ENCODE data around the gene WFIKKN2. TPM values are rescaled to one million over a fixed set of nuclear protein-coding genes. Genes with fewer than 3 reads are reported as not detected.
A peak's percentile ranks its signal among the peaks of the same experiment; 100 is the strongest.

Gene WFIKKN2
- total and polyA plus RNA-seq, 2 of the 13 experiments (the other 11 are each of a cell fraction or from before 2014, with no cell fraction given): not detected

GRCh38 chr17:50863931-50864330 lies 28.5 kb downstream of the WFIKKN2 start:
- ChIA-PET CTCF (ENCODE audit: low intra/inter-chr PET ratio, low total read pairs) (interaction anchor here (2.3 to 3.1 kb wide), 3 partner anchors 45 to 93 kb away, joined by 10 to 19 read pairs (median 19); no protein-coding TSS in a partner anchor), POLR2A (interaction anchor here (0.6 to 9.6 kb wide), 11 partner anchors 8 to 368 kb away, joined by 3 to 510 read pairs (median 73); no protein-coding TSS in a partner anchor)
- Histone ChIP-seq H3K4me2 (ENCODE audit: low read depth, low read length) (peak overlapping the region; percentile 79), H3K4me1 (ENCODE audit: insufficient read depth, low read length) (peaks cover 43% of the 10 kb centered on the region), H3K9me3 (ENCODE audit: low read length) (no peaks in the 10 kb centered on the region), H3K36me3 (replicated peaks in 1 of 2; ENCODE audit: control insufficient read depth in 1 of 2, insufficient read depth in 2 of 2, low read length in 2 of 2) (peaks cover 5 to 17% of the 10 kb centered on the region in 2 experiments; a peak in 4 of 5 replicates), H3K27ac (ENCODE audit: extremely low read length, insufficient read depth, low read length) (peak overlapping the region; percentile 82), H3K4me3 (replicated peaks in 1 of 3; ENCODE audit: insufficient read depth in 1 of 3, low read depth in 2 of 3, low read length in 3 of 3) (peak overlapping the region; percentile 97 to 98 (median 97); a peak in 5 of 6 replicates), H3K79me2 (ENCODE audit: insufficient read depth, low read length) (peaks cover 54% of the 10 kb centered on the region), H3K27me3 (ENCODE audit: control insufficient read depth in 1 of 2, insufficient read depth in 2 of 2, low read length in 2 of 2) (no peaks in the 10 kb centered on the region; a peak in 1 of 5 replicates), H3K9ac (ENCODE audit: insufficient read depth, low read depth, low read length) (peak overlapping the region; percentile 93; the same call in 1 of the 2 replicates), H4K20me1 (ENCODE audit: insufficient read depth, low read length) (peaks cover 41% of the 10 kb centered on the region), H2AFZ (ENCODE audit: low read length) (no peak overlapping the region)
- BruUV-seq (replicated peaks): no TSS peak
- WGBS (ENCODE audit: low lambda C conversion rate): 88% methylated on average over 3 of the region's 3 CpGs
- ATAC-seq: no peak
- intact Hi-C loops (cut with micrococcal nuclease; ENCODE audit: unreplicated experiment) (loop anchor here (1.0 to 5.0 kb wide), 5 partner anchors 11 to 193 kb away; no protein-coding TSS in a partner anchor), in situ Hi-C loops (cut with HindIII; ENCODE audit: extremely low pct_ligation_motif_present, low pct_unique_long_range_greater_than_20kb) (no loop called here)
- FAIRE-seq: no peak
- DNase-seq (ENCODE audit: low spot score): no peak
- TF ChIP-seq FOXJ3 (CRISPR knock-in tag; IDR thresholded peaks at IDR 0.05; ENCODE audit: borderline replicate concordance) (no peak), POLR2AphosphoS5 (IDR thresholded peaks at IDR 0.05; ENCODE audit: low read depth, low read length) (0 out of 2 replicates have a peak, but pooled peaks have one; percentile 6)

DNA sequence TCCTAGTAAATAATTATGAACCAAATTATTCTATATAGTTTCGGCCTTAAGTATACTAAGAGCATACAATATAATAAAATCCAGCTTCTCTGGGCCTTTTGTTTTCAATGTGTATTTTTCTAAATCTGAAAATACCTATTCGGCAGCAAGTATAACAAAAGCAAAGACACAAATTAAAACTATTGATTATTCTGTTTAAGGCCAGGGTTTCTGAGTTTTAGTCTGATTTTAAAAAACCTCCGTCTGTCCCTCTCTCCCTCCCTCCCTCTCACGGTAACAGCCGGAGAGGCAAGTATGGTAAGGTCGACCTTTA lies 29.3 kb downstream of the WFIKKN2 start:
- Histone ChIP-seq H3K9me3 (ENCODE audit: low read length) (no peaks in the 10 kb centered on the region), H3K36me3 (replicated peaks in 1 of 2; ENCODE audit: control insufficient read depth in 1 of 2, insufficient read depth in 2 of 2, low read length in 2 of 2) (peaks cover 5 to 17% of the 10 kb centered on the region in 2 experiments; a peak in 4 of 5 replicates), H3K4me3 (replicated peaks in 1 of 3; ENCODE audit: insufficient read depth in 1 of 3, low read depth in 2 of 3, low read length in 3 of 3) (peak overlapping the region; percentile 97 to 98 (median 97)), H3K27me3 (ENCODE audit: control insufficient read depth in 1 of 2, insufficient read depth in 2 of 2, low read length in 2 of 2) (no peaks in the 10 kb centered on the region; a peak in 1 of 5 replicates), H2AFZ (ENCODE audit: low read length) (no peak overlapping the region), H3K27ac (ENCODE audit: extremely low read length, insufficient read depth, low read length) (peak overlapping the region; percentile 82), H3K79me2 (ENCODE audit: insufficient read depth, low read length) (peaks cover 54% of the 10 kb centered on the region), H3K4me1 (ENCODE audit: insufficient read depth, low read length) (peaks cover 45% of the 10 kb centered on the region), H3K4me2 (ENCODE audit: low read depth, low read length) (peak overlapping the region; percentile 79), H4K20me1 (ENCODE audit: insufficient read depth, low read length) (peaks cover 41% of the 10 kb centered on the region), H3K9ac (ENCODE audit: insufficient read depth, low read depth, low read length) (peak overlapping the region; percentile 93)
- ChIA-PET CTCF (ENCODE audit: low intra/inter-chr PET ratio, low total read pairs) (interaction anchor here (0.9 to 3.1 kb wide), 2 partner anchors 45 to 92 kb away, joined by 4 to 10 read pairs; no protein-coding TSS in a partner anchor), POLR2A (interaction anchor here (2.0 to 9.6 kb wide), 13 partner anchors 11 to 322 kb away, joined by 4 to 510 read pairs (median 73); no protein-coding TSS in a partner anchor)
- FAIRE-seq: peak; percentile 92
- in situ Hi-C loops (cut with HindIII; ENCODE audit: extremely low pct_ligation_motif_present, low pct_unique_long_range_greater_than_20kb) (loop anchor here (5.0 kb wide), 1 partner anchor 83 kb away; no protein-coding TSS in a partner anchor), intact Hi-C loops (cut with micrococcal nuclease; ENCODE audit: unreplicated experiment) (loop anchor here (2.0 to 5.0 kb wide), 2 partner anchors 44 to 193 kb away; no protein-coding TSS in a partner anchor)
- ATAC-seq: no peak
- BruUV-seq (replicated peaks): TSS peak; percentile 55
- DNase-seq (ENCODE audit: low spot score): no peak
- 2% methylated on average over 6 of the region's 6 CpGs for WGBS (ENCODE audit: low lambda C conversion rate)
- TF ChIP-seq SAP130 (CRISPR knock-in tag; IDR thresholded peaks at IDR 0.05; ENCODE audit: low read depth) (peak; percentile 61; the same call in 1 of the 2 replicates), TEAD3 (CRISPR knock-in tag; optimal IDR thresholded peaks at IDR 0.05; ENCODE audit: borderline replicate concordance) (peak; percentile 6), JDP2 (CRISPR knock-in tag; IDR thresholded peaks at IDR 0.05; ENCODE audit: borderline replicate concordance) (no peak), ATF1 (CRISPR knock-in tag; IDR thresholded peaks at IDR 0.05) (peak; percentile 45), MBD4 (IDR thresholded peaks at IDR 0.05; ENCODE audit: borderline replicate concordance, low read length) (0 out of 2 replicates have a peak, but pooled peaks have one; percentile 57), ZNF24 (IDR thresholded peaks at IDR 0.05) (no peak), KDM6A (CRISPR knock-in tag; IDR thresholded peaks at IDR 0.05; ENCODE audit: low read depth) (0 out of 2 replicates have a peak, but pooled peaks have one; percentile 28)
- TF ChIP-seq, protein P1, sequence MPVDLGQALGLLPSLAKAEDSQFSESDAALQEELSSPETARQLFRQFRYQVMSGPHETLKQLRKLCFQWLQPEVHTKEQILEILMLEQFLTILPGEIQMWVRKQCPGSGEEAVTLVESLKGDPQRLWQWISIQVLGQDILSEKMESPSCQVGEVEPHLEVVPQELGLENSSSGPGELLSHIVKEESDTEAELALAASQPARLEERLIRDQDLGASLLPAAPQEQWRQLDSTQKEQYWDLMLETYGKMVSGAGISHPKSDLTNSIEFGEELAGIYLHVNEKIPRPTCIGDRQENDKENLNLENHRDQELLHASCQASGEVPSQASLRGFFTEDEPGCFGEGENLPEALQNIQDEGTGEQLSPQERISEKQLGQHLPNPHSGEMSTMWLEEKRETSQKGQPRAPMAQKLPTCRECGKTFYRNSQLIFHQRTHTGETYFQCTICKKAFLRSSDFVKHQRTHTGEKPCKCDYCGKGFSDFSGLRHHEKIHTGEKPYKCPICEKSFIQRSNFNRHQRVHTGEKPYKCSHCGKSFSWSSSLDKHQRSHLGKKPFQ (CRISPR knock-in tag; IDR thresholded peaks at IDR 0.05; ENCODE audit: insufficient replicate concordance): peak; percentile 3
- TF ChIP-seq, protein P2, sequence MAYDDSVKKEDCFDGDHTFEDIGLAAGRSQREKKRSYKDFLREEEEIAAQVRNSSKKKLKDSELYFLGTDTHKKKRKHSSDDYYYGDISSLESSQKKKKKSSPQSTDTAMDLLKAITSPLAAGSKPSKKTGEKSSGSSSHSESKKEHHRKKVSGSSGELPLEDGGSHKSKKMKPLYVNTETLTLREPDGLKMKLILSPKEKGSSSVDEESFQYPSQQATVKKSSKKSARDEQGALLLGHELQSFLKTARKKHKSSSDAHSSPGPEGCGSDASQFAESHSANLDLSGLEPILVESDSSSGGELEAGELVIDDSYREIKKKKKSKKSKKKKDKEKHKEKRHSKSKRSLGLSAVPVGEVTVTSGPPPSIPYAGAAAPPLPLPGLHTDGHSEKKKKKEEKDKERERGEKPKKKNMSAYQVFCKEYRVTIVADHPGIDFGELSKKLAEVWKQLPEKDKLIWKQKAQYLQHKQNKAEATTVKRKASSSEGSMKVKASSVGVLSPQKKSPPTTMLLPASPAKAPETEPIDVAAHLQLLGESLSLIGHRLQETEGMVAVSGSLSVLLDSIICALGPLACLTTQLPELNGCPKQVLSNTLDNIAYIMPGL (CRISPR knock-in tag; IDR thresholded peaks at IDR 0.05; ENCODE audit: borderline replicate concordance in 1 of 2, low read depth in 1 of 2): peak in 1 of 2 experiments; percentile 50; a peak in 1 of 4 replicates
